HG02981 (cell line): ENCODE results near the gene ARHGAP6.

Experiments
- ATAC-seq: cut with Tn5 transposase; IDR thresholded peaks from one replicate; pipeline ENCODE4 v1.9.1; 2021; ENCODE audit warnings: mild to moderate bottlenecking, moderate library complexity; ENCODE audit not compliant: unreplicated experiment

The ARHGAP6 gene, protein sequence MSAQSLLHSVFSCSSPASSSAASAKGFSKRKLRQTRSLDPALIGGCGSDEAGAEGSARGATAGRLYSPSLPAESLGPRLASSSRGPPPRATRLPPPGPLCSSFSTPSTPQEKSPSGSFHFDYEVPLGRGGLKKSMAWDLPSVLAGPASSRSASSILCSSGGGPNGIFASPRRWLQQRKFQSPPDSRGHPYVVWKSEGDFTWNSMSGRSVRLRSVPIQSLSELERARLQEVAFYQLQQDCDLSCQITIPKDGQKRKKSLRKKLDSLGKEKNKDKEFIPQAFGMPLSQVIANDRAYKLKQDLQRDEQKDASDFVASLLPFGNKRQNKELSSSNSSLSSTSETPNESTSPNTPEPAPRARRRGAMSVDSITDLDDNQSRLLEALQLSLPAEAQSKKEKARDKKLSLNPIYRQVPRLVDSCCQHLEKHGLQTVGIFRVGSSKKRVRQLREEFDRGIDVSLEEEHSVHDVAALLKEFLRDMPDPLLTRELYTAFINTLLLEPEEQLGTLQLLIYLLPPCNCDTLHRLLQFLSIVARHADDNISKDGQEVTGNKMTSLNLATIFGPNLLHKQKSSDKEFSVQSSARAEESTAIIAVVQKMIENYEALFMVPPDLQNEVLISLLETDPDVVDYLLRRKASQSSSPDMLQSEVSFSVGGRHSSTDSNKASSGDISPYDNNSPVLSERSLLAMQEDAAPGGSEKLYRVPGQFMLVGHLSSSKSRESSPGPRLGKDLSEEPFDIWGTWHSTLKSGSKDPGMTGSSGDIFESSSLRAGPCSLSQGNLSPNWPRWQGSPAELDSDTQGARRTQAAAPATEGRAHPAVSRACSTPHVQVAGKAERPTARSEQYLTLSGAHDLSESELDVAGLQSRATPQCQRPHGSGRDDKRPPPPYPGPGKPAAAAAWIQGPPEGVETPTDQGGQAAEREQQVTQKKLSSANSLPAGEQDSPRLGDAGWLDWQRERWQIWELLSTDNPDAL (N-terminal part only)

DNA sequence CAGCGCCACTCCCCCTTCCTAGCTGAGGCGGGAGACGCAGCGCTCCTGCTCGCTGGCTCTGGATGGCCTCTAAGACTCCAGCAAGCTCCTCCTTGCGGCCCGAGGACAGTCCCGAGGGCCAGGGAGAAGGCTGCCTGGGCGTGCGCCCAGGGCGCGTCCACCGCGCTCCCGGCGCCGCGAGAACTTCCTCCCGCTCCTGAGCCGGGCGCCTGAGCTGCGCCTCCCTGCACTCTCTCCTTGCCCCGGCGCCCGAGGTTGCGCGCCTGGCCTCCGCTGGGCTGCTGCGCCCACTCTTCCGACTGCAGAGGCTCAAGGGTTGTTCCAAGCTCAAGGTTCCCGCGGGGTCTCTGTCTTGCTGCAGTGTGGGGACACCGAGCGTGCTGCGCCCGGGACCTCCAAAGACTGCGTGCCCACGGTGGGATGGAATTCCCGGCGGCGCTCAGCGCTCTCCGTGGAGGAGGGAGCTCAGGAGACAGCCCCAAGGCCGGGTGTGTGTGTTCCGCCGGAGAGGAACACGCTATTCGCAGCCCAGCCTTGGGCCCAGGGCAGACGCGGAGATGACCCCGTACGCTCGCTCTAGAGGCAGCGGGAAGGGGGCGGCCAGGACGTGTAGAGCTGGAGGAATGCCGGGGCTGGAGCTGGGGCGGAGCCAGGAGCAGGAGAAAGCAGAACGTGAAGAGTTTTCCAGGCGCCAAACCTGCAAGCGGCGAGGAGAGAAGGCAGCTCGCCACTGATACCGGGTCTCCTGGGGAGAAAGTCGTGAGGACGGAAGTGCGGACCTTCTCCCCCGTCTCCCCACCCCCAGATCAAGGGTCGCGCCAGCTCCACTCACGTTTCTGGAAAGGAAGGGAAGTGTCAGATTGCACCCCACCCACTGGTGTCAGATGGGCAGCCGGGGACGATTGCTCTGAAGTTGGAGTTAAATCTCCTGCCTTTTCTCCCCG is at the start of gene ARHGAP6:
Gene ARHGAP6, minus strand, starts transcription at position 753 of the 944 bp plus-strand sequence. CDS start 1,092 bp downstream, outside the sequence.
- ATAC-seq: no peak

DNA sequence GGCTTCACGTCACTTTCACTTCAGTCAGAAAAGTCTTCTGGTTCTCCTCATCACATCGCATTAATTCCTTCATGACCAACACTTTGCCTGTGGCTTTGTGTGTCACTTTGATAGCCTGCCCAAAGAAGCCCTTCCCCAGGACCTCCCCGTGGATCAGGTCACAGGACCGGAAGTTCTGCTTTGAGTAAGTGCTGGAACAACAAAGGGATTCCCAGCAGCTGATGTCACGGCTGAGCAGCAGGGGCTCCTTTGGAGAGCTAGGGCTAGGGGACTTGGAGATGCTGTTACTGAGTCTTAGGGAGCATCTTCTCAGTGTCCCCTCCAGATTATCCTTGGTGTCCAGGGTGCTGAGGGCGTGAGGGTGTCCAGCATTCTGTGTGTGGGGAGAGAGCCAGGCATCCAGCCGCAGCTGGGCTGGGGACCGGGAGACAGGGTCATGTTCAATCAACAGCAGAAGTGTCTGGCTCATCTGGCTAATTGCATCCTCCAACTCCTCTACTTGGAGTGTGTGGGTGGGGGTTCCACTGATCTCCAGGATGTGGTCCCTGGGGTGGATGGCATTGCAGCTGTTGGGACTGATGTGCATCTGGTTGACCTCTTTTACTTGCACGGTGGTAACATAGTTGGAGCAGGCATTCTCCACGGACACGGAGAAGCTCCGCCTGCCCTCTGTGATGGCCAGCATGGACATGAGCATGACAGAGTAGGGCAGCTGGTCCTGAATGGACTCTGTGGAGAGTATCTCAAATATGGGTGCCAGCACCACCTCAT is 39.2 kb upstream of the ARHGAP6 start:
- no peak for ATAC-seq

DNA sequence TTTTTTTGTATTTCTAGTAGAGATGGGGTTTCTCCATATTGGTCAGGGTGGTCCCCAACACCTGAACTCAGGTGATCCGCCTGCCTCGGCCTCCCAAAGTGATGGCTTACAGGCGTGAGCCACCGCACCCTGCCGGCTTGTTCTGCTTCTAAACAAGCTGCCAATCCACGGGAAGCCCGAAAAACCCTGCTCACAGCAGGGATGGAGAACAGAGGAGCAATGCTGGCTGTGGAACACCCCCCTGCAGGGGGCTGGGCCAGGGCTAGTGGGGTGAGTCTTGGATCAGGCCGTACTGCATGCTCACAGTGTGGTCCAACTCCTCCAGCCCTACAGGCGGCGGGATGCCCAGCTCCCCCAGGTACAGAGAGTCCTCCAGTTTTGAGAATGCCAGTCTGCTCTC is 38.1 kb upstream of the ARHGAP6 start:
- ATAC-seq: no peak

DNA sequence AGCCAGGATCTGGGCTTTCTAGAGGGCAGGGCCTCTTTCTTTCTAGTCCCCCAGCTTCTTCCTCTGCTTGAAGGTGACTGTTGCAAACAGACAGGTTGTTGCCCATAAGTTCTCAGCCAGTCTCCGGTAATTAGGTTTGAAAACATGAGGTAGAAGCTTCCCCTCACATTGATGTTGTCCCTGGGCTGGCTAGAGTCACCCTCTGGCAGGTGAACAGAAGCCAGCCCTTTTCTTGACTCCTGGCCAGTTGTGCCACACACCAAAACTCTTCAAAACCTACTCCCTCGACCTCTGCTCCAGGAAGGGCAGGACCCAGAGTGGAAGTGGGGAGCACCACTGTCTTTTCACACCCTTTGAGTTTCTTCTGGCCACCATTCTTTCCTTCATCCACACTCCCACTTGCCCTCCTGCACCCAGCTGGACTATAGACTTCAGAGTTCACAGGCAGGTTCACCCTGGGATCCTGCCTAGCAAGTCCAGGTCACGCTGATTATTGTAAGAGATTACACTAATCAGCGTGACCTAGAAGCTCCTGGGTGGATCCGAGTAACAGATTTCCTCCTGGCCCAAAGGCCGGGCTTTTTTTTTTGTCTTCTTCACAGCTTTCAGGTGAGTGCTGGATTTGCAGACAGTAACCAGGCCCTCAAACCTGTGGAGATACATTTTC is 37.4 kb upstream of the ARHGAP6 start:
- ATAC-seq: no peak

DNA sequence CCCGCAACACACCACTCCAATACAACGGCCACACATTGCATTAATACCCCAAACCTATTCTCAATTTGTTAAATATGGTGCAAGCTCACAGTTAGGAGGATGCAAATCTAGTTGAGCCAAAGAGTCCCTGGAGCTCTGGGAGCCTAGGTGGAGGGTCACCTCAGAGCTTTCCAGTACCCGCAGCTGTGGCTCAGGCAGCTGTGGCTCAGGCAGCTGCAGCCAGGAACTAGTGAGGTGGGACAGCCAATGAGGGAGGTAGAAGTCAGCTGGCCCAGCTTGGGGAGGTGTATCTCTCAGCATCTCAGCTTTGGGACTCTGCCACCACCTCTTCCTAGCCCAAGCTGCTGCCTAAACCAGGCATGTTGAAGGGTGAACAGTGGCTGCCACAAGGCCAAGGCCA is 36.7 kb upstream of the ARHGAP6 start:
- no peak for ATAC-seq

DNA sequence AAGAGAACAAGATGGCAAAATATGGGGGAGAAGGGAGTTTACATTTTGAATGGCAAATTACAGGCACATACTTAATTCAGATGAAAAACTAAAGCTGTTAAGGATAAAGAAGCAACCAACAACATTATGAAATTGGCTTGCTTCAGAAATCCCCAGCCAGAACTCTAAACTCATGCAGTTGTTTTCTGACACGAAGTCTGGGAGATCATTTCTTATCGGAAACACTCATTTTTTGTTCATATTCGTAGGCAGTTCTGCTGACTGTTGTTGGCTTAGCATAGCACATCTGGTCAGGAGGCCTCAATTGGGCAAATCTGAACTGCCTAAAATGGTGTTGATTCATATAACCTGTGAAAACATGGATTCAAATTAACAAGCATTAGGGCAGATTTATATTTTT is 33.0 kb upstream of the ARHGAP6 start:
- no peak for ATAC-seq

DNA sequence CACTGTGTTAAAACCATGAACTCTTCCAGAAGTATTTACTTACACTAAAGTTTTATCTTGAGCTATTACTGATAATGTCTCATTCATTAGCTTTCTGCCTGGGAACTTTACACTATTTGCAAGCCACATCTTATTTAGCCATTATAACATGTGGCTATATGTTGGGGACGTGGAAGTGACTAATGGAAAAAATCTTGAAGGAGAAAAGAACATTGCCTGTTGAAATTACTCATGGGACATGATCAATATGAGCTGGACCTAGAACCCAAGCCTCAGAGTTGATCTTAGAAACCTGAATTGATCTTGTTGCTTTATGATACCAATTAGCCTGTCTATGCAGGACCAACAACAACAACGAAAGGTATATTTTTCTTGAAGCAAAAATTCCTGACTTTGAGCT is 22.5 kb upstream of the ARHGAP6 start:
- ATAC-seq: no peak

DNA sequence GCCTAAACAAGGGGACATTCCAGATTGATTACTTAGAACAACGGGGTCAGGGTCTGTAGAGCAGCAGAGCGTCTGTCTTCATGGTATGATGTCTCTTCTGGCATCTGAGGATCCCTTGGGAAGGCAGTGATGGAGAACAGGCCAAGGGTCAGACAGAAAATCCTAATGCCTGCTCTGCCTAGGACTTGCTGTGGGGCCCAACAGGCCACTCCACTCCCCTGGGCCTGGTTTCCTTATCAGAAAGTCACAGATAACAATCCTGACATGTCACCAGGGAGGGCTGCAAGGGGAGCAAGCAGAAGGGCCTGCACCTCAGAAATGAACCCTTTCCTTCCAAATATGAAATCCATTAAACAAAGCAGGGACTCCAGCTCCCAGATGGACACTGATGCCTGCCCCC is 21.4 kb upstream of the ARHGAP6 start:
- no peak for ATAC-seq

DNA sequence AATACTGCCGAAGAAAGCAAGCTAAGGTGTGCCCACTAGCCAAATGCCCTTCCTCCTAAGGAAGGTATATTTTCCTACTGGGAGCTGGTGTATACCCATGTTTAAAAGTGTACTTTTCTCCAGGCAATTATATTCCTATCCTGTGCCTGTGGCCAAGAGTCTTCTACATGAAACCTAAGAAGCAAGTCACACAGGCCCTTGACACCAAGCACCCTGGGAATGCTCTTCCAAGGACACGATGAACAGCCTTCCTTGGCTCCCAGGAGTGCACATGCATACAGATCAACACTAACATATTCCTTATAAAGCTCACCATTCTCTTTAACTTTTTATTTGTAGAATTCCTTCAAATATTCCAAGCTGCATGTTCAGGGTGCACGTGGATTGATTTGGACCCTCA is 17.3 kb upstream of the ARHGAP6 start:
- ATAC-seq: no peak

DNA sequence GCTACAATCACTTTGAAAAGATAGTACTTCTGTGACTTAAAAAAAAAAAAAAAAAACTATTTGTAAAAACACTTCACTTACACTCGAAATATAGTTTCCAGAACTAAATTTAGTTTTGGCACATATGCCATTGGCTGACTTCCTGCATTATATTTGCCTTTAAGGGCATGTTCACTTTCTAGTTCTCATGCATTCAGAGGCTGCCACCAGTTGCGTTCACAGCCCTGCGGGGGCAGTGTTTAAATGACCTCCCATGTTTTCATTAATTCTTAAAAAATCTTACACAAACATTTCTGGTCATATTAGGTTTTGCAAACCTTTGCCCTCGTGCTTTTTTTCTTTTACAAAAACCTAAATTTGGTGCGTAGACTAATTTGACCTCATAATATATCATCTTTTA is 12.4 kb upstream of the ARHGAP6 start:
- no peak for ATAC-seq

DNA sequence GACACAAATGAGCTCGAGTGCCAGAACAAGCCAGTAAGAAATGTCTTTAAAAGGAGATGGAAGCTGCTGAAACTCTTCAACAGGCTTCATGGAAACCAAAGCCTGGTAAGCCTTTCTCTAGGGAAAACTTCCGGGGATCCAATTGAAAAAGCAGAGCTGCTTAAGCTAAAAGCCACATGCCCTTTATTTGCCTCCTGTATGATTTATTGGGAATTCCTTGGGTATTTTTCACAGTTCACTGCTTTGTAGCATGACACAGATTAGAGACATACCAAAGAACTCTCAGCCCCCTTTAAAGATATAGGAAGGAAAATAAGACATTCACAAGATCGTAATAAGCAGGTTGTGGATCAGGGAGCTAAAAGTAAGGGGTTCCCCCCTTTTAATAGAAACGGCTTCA is 6.5 kb upstream of the ARHGAP6 start:
- no peak for ATAC-seq

DNA sequence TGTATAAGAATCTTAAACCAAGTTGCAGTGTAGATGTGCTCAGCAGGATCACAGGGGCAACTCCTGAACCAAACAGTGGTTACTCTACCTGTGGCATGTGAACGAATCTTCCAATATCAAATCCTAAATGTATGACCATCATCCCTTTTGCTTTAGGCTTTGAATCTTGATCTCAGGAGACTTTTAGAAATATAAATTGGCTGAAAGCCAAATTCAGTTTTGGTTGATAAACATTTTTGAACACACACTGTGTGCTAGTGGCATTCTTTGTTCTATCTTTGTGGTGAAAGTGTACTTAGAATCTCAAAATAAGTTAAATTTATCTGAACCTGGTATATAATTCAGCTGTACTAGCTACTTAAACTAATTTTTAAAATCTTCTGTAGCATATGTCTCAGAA is 4.6 kb upstream of the ARHGAP6 start:
- no peak for ATAC-seq

DNA sequence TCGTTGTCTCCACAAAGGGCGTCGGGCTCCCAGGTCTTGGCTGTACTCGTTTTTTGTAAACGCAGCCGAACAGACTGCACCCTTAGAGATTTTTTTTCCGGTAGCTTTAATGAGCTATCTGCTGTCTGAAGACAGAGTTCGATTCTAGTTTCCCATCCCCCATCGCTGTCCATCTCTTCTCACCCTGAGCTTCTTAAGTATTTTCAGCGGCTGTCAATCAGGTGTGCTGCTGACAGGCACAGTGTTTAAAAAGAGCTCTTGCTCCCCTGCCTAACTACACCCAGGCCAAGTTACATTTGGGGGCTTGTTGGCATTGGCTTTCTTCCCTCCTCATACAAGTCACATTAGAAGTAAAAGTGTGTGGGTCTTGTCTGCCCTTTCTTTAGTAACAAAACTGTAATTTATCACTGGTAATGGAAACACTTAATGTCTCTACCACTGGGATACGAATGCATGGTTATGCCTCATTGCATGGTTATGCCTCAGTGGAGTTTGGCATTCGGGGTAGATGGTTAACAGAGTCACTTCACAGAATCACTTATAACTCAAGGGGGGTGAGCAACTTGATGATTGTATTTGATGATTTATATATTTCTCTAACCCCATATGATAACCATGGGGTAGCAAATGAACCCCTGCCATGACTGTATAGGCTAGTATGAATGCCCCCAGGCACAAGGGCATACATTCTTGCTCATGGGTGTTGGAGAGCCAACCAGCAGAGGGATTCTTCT is 1.4 kb upstream of the ARHGAP6 start:
- ATAC-seq: no peak

DNA sequence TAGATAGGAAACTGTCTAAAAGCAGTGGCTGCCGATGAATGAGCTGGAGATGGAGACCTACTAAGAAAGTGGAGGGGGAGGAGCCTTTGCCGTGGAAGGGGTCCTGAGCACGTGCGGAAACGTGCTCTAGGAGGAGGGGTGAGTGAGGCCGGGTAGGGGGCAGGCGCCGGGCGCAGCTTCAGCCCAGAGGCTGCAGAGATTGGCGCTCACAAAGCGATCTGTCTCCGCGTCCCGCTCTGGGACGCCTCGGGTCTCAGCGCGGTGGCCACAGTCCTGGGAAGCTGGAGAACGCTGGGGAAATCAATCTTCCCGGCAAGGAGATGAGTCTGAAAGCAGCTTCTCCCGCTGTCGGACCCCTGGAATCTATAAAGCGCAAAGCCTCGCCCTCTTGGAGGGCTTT is 444 bp upstream of the ARHGAP6 start:
- ATAC-seq: no peak

DNA sequence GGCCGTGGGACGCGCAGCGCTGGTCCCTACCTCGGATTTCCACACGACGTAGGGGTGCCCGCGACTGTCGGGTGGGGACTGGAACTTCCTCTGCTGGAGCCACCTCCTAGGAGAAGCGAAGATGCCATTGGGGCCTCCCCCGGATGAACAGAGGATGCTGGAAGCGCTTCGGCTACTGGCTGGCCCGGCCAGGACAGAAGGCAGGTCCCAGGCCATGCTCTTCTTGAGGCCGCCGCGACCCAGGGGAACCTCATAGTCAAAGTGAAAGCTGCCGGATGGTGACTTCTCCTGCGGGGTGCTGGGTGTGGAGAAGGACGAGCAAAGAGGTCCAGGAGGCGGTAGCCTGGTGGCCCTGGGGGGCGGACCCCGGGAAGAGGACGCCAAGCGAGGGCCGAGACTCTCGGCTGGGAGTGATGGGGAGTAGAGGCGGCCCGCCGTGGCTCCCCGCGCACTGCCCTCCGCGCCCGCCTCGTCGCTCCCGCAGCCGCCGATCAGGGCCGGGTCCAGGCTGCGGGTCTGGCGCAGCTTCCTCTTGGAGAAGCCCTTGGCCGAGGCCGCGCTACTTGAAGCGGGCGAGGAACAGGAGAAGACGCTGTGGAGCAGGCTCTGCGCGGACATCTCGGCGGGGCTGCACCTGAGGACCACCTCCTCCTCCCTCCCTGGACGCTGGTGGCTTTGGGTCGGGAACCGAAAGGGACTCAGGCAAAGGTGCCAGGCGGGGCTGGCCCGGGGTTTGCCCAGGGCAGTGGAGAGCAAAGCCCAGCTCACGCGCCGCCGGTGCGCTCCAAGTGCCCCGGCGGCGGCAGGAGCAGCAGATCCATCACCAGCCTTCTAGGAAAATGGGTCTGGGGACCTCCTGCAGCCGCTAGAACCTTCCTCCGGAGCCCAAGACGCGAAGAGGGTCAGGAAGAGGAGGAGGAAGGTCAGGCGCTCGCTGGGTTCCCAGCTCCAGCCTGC is 1.2 kb downstream of the ARHGAP6 start:
- ATAC-seq: no peak

DNA sequence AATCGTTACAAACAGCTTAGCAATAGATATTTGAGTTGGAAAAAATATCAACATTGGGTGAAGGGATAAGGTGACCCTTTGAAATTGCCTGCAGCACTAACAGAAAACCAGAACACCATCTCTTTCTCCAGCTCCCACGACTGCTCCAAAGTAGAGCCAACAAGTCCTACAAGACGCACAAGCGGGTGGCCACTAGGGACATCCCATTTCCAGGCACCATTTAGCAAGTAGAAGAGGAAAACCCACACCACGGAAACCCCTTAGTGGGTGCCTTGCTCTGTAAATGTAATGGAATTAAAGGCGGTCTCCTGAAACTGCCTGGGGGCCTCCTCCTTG is 1.9 kb downstream of the ARHGAP6 start:
- no peak for ATAC-seq

DNA sequence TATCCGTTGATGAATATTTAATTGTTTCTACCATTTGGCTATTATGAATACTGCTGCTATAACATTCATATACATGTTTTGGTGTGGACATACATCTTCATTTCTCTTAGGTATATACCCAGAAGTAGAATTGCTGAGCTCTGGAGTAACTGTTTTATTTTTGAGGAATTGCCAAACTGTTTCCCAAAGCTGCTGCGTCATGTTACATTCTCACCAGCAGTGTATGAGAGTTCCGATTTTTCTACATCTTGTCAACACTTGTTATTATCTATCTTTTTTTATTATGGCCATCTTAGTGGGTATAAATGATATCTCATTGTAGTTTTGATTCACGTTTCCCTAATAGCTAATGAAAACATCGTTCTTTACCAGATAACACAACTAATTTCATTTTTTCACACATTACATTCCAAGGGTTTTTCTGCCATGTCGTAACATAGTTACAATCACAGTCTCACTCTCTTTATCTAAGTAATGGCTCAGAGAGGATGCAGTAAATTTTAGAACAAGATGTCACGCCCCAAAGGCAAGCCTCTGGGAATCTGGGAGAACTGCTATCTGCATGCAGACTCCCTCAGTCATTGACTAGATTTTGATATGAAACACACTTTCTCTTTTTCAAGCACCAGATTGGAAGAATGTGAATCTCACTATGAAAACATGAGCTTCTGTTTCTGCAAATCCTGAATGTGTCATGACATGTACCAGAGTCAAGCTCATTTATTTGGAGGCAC is 10.3 kb downstream of the ARHGAP6 start:
- no peak for ATAC-seq
